CD1c-positive myeloid dendritic cell (primary cell): Measurements from ENCODE around the gene GAMT.

Experiments
- DNase-seq: peaks from one replicate; pipeline ENCODE4 v3.0.0-alpha.2; 2016; ENCODE audit errors: extremely low spot score

The GAMT gene

DNA sequence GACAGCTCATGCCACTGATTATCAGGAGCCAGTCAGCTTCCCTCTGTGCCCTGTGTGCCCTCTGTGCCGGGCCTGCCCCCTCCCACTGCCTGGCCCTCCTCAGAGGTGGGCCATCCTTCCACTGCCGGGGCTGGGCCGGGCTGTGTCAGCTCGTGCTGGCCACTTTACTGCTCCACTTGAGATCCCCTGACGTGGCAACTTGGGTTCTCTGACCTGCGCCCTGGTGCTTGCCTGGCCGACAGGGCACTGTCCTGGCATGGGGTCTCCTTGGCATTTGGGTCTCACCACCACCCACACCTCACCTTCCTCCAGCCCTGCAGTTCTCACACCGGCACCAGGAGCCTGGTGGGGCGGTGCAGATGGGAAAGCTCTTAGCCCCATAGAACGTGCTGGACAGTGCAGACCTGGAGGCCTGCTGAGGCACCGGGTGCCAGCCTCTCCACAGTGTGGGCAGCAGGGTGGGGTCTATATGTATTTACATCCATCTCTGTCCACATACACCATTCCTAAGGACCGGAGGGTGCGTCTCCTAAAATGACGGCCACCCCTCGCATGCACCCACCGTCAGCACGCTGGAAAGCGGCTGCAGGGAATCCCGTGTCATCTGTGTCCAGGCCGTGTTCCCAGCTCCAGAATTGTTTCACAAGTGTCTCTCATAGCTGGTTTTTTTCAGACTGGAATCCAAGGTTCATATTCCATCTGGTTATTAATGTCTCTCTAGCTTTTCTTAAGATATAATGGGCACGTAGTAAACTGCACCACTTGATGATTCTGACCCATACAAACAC lies 17.8 kb upstream of the GAMT start:
- no peak for DNase-seq

DNA sequence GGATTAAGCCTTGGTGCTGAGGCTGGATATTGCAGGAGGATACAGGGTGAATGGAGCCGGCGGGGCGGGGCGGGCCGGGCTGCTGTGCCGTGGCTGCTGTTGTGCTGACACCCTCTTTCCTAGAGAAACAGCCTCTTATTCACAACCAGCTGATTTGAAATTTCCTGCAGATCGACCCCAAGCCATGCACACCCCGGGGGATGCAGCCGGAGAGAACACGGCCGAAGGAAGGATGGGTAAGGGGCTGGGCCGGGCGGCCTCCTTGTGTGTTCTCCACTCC lies 17.1 kb upstream of the GAMT start:
- DNase-seq = no peak

DNA sequence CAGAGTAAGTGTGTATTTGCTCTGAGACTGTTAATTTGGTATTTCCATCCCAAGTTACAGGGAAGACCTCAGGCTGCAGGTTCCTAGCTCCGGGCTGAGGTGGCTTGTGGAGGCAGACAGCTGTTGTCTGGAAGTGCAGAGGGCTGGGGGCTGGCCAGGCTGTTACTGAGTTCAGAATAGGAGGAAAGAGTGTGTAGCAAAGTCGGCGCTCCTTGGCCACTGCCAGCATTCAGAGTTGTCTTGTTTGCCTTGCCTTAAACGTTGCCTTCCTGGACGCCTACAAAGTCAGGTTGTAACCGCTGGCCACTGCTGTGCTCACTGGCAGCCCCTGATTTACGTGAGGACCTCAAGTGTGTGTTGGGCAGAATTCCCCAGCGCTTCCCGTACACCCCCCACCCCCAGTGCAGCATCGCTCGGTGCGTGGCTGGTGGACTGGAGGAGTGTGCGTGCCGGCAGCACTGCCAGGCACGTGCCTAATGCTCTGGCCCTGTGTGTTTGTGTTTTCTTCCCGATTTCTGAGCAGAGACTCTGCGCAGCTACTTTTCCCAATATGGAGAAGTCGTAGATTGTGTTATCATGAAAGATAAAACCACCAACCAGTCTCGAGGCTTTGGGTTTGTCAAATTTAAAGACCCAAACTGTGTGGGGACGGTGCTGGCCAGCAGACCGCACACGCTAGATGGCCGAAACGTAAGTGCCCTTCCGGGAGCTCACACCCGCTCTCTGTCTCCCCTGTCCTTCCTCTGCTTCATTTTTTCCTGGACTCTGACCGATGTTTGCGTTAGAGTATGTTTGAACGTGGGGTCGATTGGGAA lies 16.5 kb upstream of the GAMT start:
- no peak for DNase-seq

- no peak for DNase-seq
These were observed 15.8 kb upstream of the GAMT start for GRCh38 chr19:1417145-1417544.

GRCh38 chr19:1416014-1416841 lies 14.9 kb upstream of the GAMT start:
- DNase-seq = no peak

- no peak for DNase-seq
These were observed 11.9 kb upstream of the GAMT start for GRCh38 chr19:1412995-1413800.

GRCh38 chr19:1412323-1412923 lies 11.1 kb upstream of the GAMT start:
- no peak for DNase-seq

DNA sequence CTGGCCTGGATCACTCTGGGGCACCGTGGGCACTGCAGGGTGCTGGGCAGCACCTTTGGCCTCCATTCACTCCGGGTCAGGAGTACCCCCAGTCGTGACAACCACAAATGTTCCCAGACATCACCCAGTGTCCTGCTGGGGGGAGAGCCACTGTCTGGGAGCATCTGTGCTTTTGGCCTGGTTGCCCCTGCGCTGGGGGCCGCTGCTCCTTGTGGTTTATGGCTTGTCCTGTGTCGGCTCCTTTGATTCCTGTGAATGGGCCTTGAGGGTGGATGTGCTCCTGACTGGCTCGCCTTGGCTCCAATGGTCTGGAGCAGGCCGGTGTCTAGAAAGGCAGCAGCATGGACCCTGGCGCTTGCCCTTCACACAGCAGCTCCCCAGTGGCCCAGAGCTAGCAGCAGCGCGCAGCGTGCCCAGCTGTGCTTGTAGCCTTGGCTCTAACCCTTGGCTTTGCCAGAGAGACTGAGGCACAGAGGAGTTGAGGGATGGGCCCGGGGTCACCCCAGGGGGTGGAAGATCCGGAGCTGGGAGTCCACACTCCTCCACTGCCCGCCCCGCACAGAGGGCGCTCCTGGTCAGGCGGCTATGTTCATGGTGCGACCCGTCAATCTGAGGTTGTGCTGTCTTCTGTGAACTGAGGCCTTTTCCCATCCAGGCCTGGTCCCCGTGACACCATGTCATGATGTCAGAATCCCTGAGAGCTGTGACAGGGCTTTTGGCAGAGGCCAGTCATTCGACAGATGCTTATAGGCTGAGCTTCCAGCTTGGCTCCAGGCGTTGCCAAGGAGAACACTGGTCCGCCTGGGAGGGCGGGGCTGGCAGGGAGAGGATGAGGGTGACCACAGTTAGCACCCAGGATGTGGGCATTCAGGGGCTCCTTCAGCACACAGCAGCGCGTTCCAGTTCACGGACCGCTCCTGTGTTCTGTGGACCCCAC lies 10.2 kb upstream of the GAMT start:
- no peak for DNase-seq

- no peak for DNase-seq
These were observed 9.4 kb upstream of the GAMT start for GRCh38 chr19:1410789-1411188.

- DNase-seq = no peak
These were observed 8.9 kb upstream of the GAMT start for GRCh38 chr19:1410136-1410786.

GRCh38 chr19:1409204-1410005 lies 8.1 kb upstream of the GAMT start:
- DNase-seq = no peak

GRCh38 chr19:1408300-1409203 lies 7.2 kb upstream of the GAMT start:
- DNase-seq = peak; percentile 48

- DNase-seq = peak; percentile 35
These were observed 6.4 kb upstream of the GAMT start, which contains the start of gene DAZAP1 for GRCh38 chr19:1407528-1408299. Gene DAZAP1 (plus strand): TSS chr19:1407586. CDS start chr19:1407774, 188 bp downstream.

- DNase-seq = peak; percentile 100
These were observed 5.6 kb upstream of the GAMT start for GRCh38 chr19:1406774-1407527.

GRCh38 chr19:1402411-1403070 lies 1.2 kb upstream of the GAMT start:
- DNase-seq = peak; percentile 31

GRCh38 chr19:1401889-1402217 lies 511 bp upstream of the GAMT start:
- DNase-seq = no peak
